Epidermal melanocyte (primary cell): ENCODE measurements around the gene SON.
"Not testable (repeated sequence)": the region's sequence is repeated elsewhere in the genome, so short reads cannot be mapped to it uniquely, and the experiment has no call there.

Source experiments
- DNase-seq: peaks from one replicate; pipeline ENCODE4 v3.0.0; 2011; ENCODE audit warnings: low spot score; ENCODE audit not compliant: insufficient read length

The SON gene

GRCh38 chr21:33572350-33572749, 29.5 kb downstream of the SON start:
- no peak for DNase-seq

- DNase-seq = not testable (repeated sequence)
Measured at GRCh38 chr21:33576741-33577141, 33.9 kb downstream of the SON start.

GRCh38 chr21:33578214-33578613, 35.4 kb downstream of the SON start:
- DNase-seq = no peak

- no peak for DNase-seq
Measured at GRCh38 chr21:33578959-33579542, 36.2 kb downstream of the SON start.

- DNase-seq = no peak
Measured at GRCh38 chr21:33584455-33584854, 41.6 kb downstream of the SON start.

GRCh38 chr21:33586927-33587326, 44.1 kb downstream of the SON start:
- DNase-seq = no peak

DNA sequence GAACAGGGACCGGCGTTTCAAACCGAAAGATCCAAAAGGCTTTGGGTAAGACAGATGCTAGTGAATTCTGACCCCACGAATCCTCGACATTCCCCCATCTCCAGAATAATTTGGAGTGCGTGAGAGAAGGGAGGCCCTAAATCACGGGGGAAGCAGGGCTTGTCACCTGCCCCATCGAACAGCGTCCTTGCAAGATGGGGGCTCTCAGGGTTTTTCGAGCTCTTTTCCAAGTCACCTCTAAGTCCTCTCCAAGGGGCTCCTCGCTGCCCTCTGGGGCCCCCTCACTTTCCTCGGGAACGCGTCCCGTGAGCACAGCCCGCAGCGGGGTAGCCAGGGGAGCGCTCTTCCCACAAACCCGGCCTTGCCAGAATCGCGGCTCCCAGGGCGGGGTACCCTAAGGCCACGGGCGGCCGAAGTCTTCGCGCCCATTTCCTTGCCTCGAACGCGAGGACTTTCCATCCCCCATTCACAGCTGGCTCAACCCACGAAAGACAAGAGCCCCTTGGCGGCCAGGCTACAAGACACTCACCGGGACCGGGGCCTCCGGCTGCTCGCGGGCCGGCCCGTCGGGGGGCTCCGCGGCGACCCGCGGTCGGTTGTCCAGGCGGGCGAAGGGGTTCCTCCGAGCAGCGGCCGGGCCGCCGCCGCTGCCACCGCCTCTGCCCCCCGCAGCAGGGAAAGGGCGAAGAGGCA, 45.1 kb downstream of the SON start:
- DNase-seq = peak; percentile 26

- DNase-seq = peak; percentile 86
Measured at GRCh38 chr21:33588485-33589335, 45.9 kb downstream of the SON start, which contains the start of gene DONSON. TSS of gene DONSON (minus strand) at chr21:33588684. CDS start at chr21:33588641, 43 bp downstream.

DNA sequence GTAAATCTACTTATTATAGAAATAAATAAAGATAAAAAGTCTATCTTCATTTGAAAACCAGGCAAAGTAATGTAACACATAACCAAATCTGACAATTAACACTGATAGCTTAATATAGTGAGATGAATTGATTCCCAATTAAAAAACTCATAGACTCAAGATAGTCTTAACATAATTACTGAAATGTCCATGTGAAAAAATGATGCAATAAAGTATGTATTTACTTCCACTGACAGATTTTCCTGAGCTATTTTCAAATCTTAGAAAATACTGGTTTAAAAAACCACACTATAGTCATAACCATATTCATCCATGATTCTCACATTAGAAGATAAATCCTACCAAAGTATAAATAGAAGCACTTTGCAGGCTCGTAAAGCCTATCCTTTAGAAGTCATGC, 55.2 kb downstream of the SON start:
- DNase-seq = no peak

DNA sequence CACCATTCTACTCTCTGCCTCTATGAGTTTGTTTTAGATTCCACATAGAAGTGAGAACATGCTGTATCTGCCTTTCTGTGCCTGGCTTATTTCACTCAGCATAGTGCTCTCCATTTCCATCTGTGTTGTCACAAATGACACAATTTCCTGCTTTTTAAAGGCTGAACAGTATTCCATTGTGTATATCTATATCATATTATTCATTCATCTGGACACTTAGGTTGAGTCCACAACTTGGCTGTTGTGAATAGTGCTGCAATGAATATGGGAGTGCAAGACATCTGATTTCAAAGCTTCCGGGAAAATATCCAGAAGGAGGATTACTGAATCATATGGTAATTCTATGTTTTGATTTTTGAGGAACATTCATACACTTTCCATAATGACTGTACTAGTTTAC, 65.7 kb downstream of the SON start:
- DNase-seq = no peak

DNA sequence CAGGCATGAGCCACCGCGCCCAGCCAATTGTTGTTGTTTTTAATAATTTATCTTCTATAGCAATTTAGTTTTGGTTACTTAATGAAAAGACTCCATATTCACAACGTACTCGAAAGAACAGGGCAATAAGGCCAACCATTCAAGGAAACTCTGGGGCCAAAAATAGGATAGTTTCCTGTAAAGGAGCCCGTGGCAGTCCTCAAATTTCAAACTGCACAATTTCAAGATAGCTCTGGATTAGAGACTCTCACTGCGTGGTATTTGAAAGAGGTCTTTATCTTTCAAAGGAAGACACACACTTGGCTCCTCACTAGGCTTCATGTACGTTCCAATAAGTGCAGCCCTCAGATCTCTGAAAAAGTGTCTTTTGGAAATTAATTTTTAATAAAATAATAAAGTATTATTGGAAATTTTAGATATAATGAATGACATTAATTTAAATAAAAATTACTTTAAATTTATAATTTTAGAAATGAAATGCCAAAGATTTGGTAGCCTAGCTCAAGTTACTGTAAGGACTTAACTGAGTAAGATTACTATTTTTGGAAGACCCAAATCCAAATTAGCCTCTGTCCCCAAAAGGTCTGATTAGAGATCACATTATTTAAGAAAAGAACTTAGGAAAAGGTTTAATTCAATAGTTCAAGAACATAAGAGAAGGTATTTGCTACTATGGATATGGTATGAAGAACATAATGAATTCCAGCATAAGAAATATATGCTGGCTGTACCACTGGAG, 68.3 kb downstream of the SON start:
- DNase-seq = no peak

GRCh38 chr21:33617565-33617964, 74.7 kb downstream of the SON start:
- not testable (repeated sequence) for DNase-seq

DNA sequence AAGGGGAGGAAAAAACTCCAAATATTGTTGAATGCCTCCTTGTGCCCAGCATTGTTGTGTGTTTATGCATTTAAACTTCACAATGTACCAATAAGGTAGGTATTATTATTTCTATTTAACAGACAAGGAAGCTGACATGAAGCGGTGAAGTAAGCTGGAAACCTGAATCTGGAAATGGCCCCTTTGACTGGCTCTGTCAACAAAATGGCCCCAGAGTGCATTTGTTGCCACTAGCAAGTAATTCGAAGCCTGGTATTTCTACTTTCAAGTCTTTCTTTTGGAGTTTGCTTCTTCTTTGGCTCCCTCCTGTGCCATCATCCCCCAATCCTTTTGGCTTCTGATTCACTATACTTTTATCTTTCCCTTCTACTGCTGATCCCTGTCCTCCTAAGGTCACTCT, 75.6 kb downstream of the SON start:
- DNase-seq = no peak

DNA sequence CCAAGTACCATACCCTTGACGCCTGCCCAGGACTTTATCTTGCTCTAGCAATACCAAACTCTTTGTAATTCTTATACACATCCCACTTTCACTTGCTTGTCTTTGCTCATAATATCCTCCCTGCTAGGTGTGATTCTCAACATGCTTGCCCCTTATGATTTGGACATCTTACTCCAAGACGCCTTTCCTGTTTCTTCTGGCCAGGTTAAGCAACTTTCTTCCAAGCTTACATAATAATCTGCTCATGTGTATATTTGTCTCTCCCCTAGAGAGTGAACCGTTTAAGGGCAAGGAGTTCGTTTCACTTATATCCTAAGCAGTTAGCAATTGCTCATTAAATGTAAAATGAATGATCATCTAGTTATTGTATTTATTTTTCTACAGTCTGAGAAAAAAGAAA, 76.9 kb downstream of the SON start:
- no peak for DNase-seq

DNA sequence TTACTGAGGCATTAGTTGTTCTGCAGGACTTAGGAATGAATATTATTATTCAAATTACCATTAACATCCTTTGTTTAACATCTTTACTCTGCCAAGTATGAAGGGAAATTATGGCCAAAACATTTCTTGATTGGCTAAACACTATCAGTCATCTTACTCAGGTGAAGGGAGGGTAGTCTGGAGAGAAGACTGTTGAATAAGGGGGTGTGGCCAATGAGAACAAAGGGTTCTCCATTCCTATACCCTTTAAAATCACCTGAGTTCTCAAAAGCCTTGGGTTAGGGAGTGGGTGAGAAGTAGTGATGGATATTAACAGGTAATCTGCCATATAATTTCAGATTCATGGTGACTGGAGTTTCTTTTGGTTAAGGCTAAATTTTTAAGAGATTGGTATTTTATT, 79.4 kb downstream of the SON start:
- DNase-seq = no peak

- not testable (repeated sequence) for DNase-seq
Measured at GRCh38 chr21:33626151-33626550, 83.3 kb downstream of the SON start.
